Loucy (cell line): ENCODE measurements around the gene SNX8.

Experiments
- H2AFZ ChIP-seq: fragments of 200-600 bp; sonication (generic); 2 replicates; pipeline ENCODE4 v1.6.0; 2016; ENCODE audit warnings: antibody characterized with exemption, mild to moderate bottlenecking, low read length, moderate library complexity
- H3F3A ChIP-seq: fragments of 200-600 bp; 2 replicates; pipeline ENCODE4 v1.6.0; 2016; ENCODE audit warnings: antibody characterized with exemption, low read depth, mild to moderate bottlenecking
- H3K27me3 ChIP-seq: fragments of 200-600 bp; sonication (generic); 2 replicates; pipeline ENCODE4 v1.6.1; 2014; ENCODE audit warnings: low read length, mild to moderate bottlenecking; ENCODE audit not compliant: insufficient read depth, poor library complexity, severe bottlenecking
- H3K36me3 ChIP-seq: fragments of 200-600 bp; sonication (generic); 2 replicates; pipeline ENCODE4 v1.6.1; 2016; ENCODE audit warnings: low read length; ENCODE audit not compliant: insufficient read depth
- H3K4me1 ChIP-seq: fragments of 200-600 bp; sonication (generic); 2 replicates; pipeline ENCODE4 v1.5.1; 2014; ENCODE audit warnings: low read length, mild to moderate bottlenecking; ENCODE audit not compliant: insufficient read depth, poor library complexity, severe bottlenecking
- H3K4me2 ChIP-seq: fragments of 200-600 bp; sonication (generic); 2 replicates; pipeline ENCODE4 v1.6.0; 2014; ENCODE audit warnings: antibody characterized with exemption, low read length, low read depth, mild to moderate bottlenecking; ENCODE audit not compliant: poor library complexity, severe bottlenecking
- H3K4me3 ChIP-seq: fragments of 200-600 bp; sonication (generic); 2 replicates; pipeline ENCODE4 v1.5.1; 2014; ENCODE audit warnings: low read length, mild to moderate bottlenecking, mixed read lengths; ENCODE audit not compliant: poor library complexity, severe bottlenecking
- H3K79me2 ChIP-seq: fragments of 200-600 bp; sonication (generic); 2 replicates; pipeline ENCODE4 v1.6.1; 2014; ENCODE audit warnings: low read length; ENCODE audit not compliant: insufficient read depth
- H3K9ac ChIP-seq: fragments of 200-600 bp; sonication (generic); 2 replicates; pipeline ENCODE4 v1.6.0; 2014; ENCODE audit warnings: mild to moderate bottlenecking, low read depth, low read length, moderate library complexity; ENCODE audit not compliant: poor library complexity, severe bottlenecking
- H3K9me2 ChIP-seq: fragments of 200-600 bp; sonication (generic); replicated peaks from 2 replicates; pipeline ENCODE4 v1.6.1; 2016; ENCODE audit warnings: low read depth, low read length, mixed read lengths
- H3K9me3 ChIP-seq: fragments of 200-600 bp; sonication (generic); 2 replicates; pipeline ENCODE4 v1.6.1; 2014; ENCODE audit warnings: mild to moderate bottlenecking, antibody characterized with exemption, low read length, low read depth; ENCODE audit not compliant: insufficient read depth
- H4K20me1 ChIP-seq: fragments of 200-600 bp; sonication (generic); 2 replicates; pipeline ENCODE4 v1.6.0; 2014; ENCODE audit warnings: antibody characterized with exemption, low read length, mild to moderate bottlenecking; ENCODE audit not compliant: insufficient read depth, poor library complexity, severe bottlenecking
- EZH2phosphoT487 ChIP-seq: fragments of 200-600 bp; IDR thresholded peaks from 2 replicates; pipeline ENCODE4 v1.6.1; 2018; ENCODE audit warnings: antibody characterized with exemption, mild to moderate bottlenecking, moderate library complexity, borderline replicate concordance
- TF ChIP-seq, protein P1 (sequence below): fragments of 200-600 bp; sonication (generic); conservative IDR thresholded peaks from 2 replicates; pipeline ENCODE4 v1.5.1; 2014; ENCODE audit warnings: mild to moderate bottlenecking, antibody characterized with exemption, low read length

The SNX8 gene

DNA sequence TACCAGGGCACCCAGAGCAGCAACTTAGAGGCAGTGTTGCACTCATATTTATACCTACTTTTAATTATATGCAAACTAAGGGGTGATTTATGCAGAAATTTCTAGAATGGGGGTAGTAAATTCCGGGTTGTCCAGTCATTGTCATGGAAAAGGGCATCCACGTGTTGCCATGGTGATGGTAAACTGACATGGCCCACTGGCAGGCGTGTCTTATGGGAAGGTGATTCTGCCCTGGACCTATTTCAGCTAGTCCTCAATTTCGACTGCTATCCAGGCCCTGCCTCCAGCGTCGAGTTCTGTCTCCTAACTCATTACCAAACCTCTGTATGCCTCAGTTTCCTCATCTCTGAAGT, 12.8 kb downstream of the SNX8 start:
- Histone ChIP-seq H3K4me2 (no peak overlapping the region), H3K79me2 (peaks cover 10% of the 10 kb centered on the region; the same call in 1 of the 2 replicates), H2AFZ (no peak overlapping the region), H3K9me3 (no peaks in the 10 kb centered on the region), H3K36me3 (no peaks in the 10 kb centered on the region), H3F3A (no peaks in the 10 kb centered on the region), H3K9me2 (no peaks in the 10 kb centered on the region), H3K9ac (no peak overlapping the region), H3K4me1 (no peaks in the 10 kb centered on the region), H3K4me3 (no peak overlapping the region), H3K27me3 (no peaks in the 10 kb centered on the region), H4K20me1 (no peaks in the 10 kb centered on the region)
- no peak for TF ChIP-seq EZH2phosphoT487
- TF ChIP-seq, protein P1, sequence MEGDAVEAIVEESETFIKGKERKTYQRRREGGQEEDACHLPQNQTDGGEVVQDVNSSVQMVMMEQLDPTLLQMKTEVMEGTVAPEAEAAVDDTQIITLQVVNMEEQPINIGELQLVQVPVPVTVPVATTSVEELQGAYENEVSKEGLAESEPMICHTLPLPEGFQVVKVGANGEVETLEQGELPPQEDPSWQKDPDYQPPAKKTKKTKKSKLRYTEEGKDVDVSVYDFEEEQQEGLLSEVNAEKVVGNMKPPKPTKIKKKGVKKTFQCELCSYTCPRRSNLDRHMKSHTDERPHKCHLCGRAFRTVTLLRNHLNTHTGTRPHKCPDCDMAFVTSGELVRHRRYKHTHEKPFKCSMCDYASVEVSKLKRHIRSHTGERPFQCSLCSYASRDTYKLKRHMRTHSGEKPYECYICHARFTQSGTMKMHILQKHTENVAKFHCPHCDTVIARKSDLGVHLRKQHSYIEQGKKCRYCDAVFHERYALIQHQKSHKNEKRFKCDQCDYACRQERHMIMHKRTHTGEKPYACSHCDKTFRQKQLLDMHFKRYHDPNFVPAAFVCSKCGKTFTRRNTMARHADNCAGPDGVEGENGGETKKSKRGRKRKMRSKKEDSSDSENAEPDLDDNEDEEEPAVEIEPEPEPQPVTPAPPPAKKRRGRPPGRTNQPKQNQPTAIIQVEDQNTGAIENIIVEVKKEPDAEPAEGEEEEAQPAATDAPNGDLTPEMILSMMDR = no peak

DNA sequence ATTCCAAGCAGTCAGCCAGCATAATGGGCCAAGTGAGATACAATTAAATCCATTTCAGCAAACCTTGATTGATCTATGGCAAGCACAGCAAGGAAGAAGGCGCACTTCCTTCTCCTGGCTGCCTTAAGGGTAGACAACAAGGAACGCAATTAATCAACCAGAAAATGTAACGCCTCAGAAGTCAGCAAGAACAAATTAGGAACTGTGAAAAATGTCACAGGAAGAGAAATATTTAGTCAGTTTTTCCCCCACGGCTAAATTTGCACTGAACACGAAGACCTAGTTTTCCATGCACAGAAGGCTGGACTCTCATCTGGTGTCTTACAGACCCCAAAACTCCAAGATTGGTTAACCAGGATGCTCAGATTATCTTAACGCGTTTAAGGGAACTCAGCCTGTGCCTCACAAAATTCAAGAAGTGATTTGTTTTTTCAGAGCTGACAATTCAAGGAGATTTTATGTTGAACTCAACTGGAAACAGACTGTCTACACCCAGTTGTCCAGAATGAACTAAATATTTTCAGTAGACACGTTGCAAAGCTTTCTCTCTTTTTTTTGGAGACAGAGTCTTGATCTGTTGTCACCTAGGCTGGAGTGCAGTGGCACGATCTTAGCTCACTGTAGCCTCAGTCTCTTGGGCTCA, 14.2 kb downstream of the SNX8 start:
- no peaks in the 10 kb centered on the region for H3F3A ChIP-seq
- no peaks in the 10 kb centered on the region for H3K4me1 ChIP-seq
- H3K79me2 ChIP-seq = peaks cover 6% of the 10 kb centered on the region; the same call in 1 of the 2 replicates
- TF ChIP-seq, protein P1 = no peak
- no peak for TF ChIP-seq EZH2phosphoT487
- no peaks in the 10 kb centered on the region for H3K9me3 ChIP-seq
- no peak overlapping the region for H3K4me2 ChIP-seq
- H3K9ac ChIP-seq = no peak overlapping the region
- H4K20me1 ChIP-seq = no peaks in the 10 kb centered on the region
- H3K36me3 ChIP-seq = no peaks in the 10 kb centered on the region
- no peak overlapping the region for H3K4me3 ChIP-seq
- H2AFZ ChIP-seq = no peak overlapping the region
- no peaks in the 10 kb centered on the region for H3K27me3 ChIP-seq
- no peaks in the 10 kb centered on the region for H3K9me2 ChIP-seq

DNA sequence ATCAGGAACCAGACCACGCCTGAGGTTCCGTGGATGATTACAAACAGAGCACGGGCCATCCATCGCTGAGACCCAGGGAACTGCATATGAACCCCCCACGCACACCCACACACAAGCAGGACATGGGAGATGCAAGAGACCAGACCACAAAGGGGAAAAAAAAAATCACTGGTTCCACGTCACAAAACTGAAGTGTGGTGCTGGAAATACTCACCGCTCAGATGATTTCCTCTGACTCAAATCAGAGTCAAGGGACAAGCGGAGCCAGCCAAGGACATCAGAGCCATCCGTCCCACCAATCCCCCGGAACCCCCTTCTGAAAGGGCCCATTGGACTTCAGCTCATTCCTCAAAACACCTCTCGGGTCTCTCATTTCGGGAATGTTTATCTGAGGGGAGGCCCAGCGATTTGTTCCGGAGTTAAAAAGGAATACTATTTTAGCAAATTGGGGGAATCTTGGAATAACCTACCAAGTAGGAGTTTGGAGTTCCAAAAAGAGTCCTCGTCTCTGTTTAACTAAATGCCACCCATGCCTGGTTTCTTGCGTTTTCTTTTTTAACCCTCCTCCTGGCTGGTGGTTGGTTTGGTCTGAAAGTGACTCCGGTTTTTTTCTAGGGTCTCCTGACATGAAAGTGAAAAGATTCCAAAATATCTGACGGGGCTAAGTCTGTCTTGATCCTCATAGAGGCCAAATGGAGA, 15.0 kb downstream of the SNX8 start:
- TF ChIP-seq, protein P1 = no peak
- no peak for TF ChIP-seq EZH2phosphoT487
- Histone ChIP-seq H3K4me2 (no peak overlapping the region), H3K4me3 (no peak overlapping the region)

More for the DNA sequence above, 15.0 kb downstream of the SNX8 start:
- Histone ChIP-seq H3K9ac (no peak overlapping the region), H3K4me1 (no peaks in the 10 kb centered on the region), H4K20me1 (no peaks in the 10 kb centered on the region), H3K9me2 (no peaks in the 10 kb centered on the region), H2AFZ (no peak overlapping the region), H3K27me3 (no peaks in the 10 kb centered on the region), H3K36me3 (no peaks in the 10 kb centered on the region), H3K79me2 (peaks cover 6% of the 10 kb centered on the region; the same call in 1 of the 2 replicates), H3F3A (no peaks in the 10 kb centered on the region), H3K9me3 (no peaks in the 10 kb centered on the region)
